Lower leg skin (tissue), 4 donors: ENCODE results near the gene SLC6A18. TPM values are rescaled to one million over a fixed set of nuclear protein-coding genes. Genes with fewer than 3 reads are reported as not detected.
"Not testable (repeated sequence)": the region's sequence is repeated elsewhere in the genome, so short reads cannot be mapped to it uniquely, and the experiment has no call there.

Source experiments
- DNase-seq, 2 donors: peaks; one replicate each; pipeline ENCODE4 v3.0.0-alpha.2; 2019; ENCODE audit warnings: low spot score in 2 of 2
- H3K4me3 ChIP-seq: fragments of 200-600 bp; sonication (generic); 2 replicates; pipeline ENCODE4 v1.5.1; 2017; ENCODE audit warnings: mild to moderate bottlenecking, low read depth; ENCODE audit not compliant: poor library complexity, severe bottlenecking
- CTCF ChIP-seq, 3 donors: fragments of 450-650 bp; IDR thresholded peaks; one replicate each; pipeline ENCODE4 v1.5.1; 2016; ENCODE audit warnings: antibody characterized with exemption in 3 of 3, mild to moderate bottlenecking in 3 of 3, moderate library complexity in 2 of 3
- POLR2A ChIP-seq, 2 donors: fragments of 450-650 bp; IDR thresholded peaks; one replicate each; pipeline ENCODE4 v1.6.1; 2016 to 2017; ENCODE audit warnings: antibody characterized with exemption in 2 of 2, mild to moderate bottlenecking in 1 of 2, moderate library complexity in 1 of 2
- WGBS, 2 donors: methylation state at CpG; one replicate each; pipeline ENCODE4 v1.1.5; 2018; 5-methylcytosine and 5-hydroxymethylcytosine counted together
- intact Hi-C: fragments of 100-400 bp; cut with DNase I; formaldehyde crosslinking; loops from one replicate; pipeline ENCODE4 v1.15.0; 2023; ENCODE audit warnings: low total_unique reads
- total RNA-seq, 4 donors: library from RNA; depleted of rRNA; stranded (reverse); fragments of >200 nt; gene quantifications; one replicate each; pipeline ENCODE4 v1.1.0, GENCODE V29; 2016

SLC6A18 gene
- total RNA-seq, 4 donors from 2014 or later = not detected

- WGBS, 2 donors = 65 to 76% methylated on average over 12 of the region's 12 CpGs
- intact Hi-C loops = no loop called here
- no peak overlapping the region for H3K4me3 ChIP-seq
- TF ChIP-seq POLR2A (IDR thresholded peaks at IDR 0.05) = no peak
- TF ChIP-seq CTCF (IDR thresholded peaks at IDR 0.05) = no peak
- DNase-seq = no peak
Measured at GRCh38 chr5:1226231-1226630, 1.1 kb downstream of the SLC6A18 start.

DNA sequence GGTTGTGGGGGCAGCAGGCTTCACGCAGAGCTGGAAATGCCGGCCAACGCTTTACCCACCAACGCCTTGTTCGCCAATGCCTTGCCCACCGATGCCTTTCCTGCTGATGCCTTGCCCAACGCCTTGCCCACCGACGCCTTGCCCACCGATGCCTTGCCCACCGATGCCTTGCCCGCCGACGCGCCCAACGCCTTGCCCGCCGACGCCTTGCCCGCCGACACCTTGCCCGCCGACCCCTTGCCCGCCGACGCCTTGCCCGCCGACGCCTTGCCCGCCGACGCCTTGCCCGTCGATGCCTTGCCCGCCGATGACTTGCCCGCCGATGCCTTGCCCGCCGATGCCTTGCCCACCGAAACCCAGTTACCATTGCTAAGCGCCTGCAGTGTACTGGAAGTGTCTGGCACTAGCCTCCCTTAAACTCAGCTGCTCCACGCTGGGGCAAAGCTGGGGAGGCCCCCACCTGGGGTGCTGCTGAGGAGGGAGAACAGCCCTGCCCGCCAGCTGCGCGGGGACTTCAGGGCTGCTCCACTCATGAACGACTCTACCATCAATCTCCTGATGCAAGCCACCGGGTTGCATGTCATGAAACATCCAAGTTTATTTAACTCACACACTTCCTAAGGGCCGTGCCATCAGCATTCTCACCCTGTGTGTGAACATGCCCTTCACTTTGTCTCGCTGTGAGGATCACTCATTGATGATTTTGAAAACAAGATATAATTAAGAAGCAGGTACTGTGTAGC is 1.8 kb downstream of the SLC6A18 start:
- H3K4me3 ChIP-seq = no peak overlapping the region
- TF ChIP-seq CTCF (IDR thresholded peaks at IDR 0.05) (no peak), POLR2A (IDR thresholded peaks at IDR 0.05) (no peak)
- no peak for DNase-seq
- intact Hi-C loops = no loop called here
- 80 to 87% methylated on average over 46 of the region's 50 CpGs for WGBS, 2 donors

- 12 to 13% methylated on average over 14 of the region's 14 CpGs for WGBS, 2 donors
- no peak for TF ChIP-seq POLR2A (IDR thresholded peaks at IDR 0.05)
- TF ChIP-seq CTCF (IDR thresholded peaks at IDR 0.05) = no peak
- intact Hi-C loops = no loop called here
- DNase-seq = no peak
- H3K4me3 ChIP-seq = no peak overlapping the region
Measured at GRCh38 chr5:1227667-1228066, 2.5 kb downstream of the SLC6A18 start.

GRCh38 chr5:1228120-1228519 is 2.9 kb downstream of the SLC6A18 start:
- DNase-seq = no peak
- no peak overlapping the region for H3K4me3 ChIP-seq
- intact Hi-C loops = no loop called here
- TF ChIP-seq CTCF (IDR thresholded peaks at IDR 0.05) (no peak), POLR2A (IDR thresholded peaks at IDR 0.05) (no peak)
- WGBS, 2 donors = 32 to 34% methylated on average over 15 of the region's 15 CpGs

- WGBS, 2 donors = 84 to 87% methylated on average over 11 of the region's 11 CpGs
- DNase-seq, H3K4me3 ChIP-seq, intact Hi-C loops: not testable (repeated sequence)
Measured at GRCh38 chr5:1229023-1229422, 3.8 kb downstream of the SLC6A18 start.

DNA sequence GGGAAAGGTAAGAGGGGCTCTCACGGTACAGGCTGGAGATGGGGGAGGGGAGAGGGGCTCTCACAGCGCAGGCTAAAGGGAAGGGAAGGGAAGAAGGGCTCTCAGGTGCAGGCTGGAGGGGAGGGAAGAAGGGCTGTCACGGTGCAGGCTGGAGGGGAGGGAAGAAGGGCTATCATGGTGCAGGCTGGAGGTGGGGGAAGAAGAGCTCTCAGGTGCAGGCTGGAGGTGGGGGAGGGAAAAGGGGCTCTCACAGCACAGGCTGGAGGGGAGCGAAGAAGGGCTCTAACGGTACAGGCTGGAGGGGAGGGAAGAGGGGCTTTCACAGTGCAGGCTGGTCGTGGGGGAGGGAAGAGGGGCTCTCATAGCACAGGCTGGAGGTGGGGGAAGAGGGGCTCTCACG is 4.6 kb downstream of the SLC6A18 start:
- no peak overlapping the region for H3K4me3 ChIP-seq
- TF ChIP-seq CTCF (IDR thresholded peaks at IDR 0.05) (no peak), POLR2A (IDR thresholded peaks at IDR 0.05) (no peak)
- no peak for DNase-seq
- WGBS, 2 donors = 23% methylated on average over 7 of the region's 7 CpGs
- intact Hi-C loops = no loop called here
